HCT116 (cell line): Measurements from ENCODE around the gene GALNT15. TPM values are rescaled to one million over a fixed set of nuclear protein-coding genes. Genes with fewer than 3 reads are reported as not detected.

ENCODE experiments used
- ATAC-seq: fragments of 200-7000 bp; cut with Tn5 transposase; 2 replicates; pipeline ENCODE4 v1.9.1; 2020; ENCODE audit warnings: mild to moderate bottlenecking, moderate library complexity
- BruUV-seq: library from RNA; stranded (reverse); fragments of 400-500 nt; replicated peaks from 2 replicates; lab custom pipeline; 2021; lab: Mats Ljungman, UMichigan
- CTCF ChIA-PET: fragments of 300-600 bp; sonication (Branson Sonifier 250); formaldehyde crosslinking; loops from one replicate; lab custom pipeline; 2021; ENCODE audit warnings: antibody characterized with exemption; lab: Charles Lee
- POLR2A ChIA-PET: fragments of 300-600, 350-600 bp; sonication (Branson Sonifier 250); formaldehyde crosslinking; loops from one replicate; lab custom pipeline; 2021; ENCODE audit warnings: antibody characterized with exemption; lab: Charles Lee
- RAD21 ChIA-PET, 2 experiments: fragments of 300-600 bp; sonication (Branson Sonifier 250); formaldehyde crosslinking; loops; one replicate each; lab custom pipeline; 2023; ENCODE audit warnings: low total read pairs in 2 of 2; ENCODE audit not compliant: uncharacterized antibody in 2 of 2, unreplicated experiment in 2 of 2, low non-redundant PET in 1 of 2; lab: Charles Lee
- DNase-seq: peaks from one replicate; pipeline ENCODE4 v3.0.0-alpha.2; 2010; ENCODE audit warnings: low read depth, low spot score
- H2AFZ ChIP-seq: fragments of 200-600 bp; shearing (Covaris generic), sonication (generic); 2 replicates; pipeline ENCODE4 v1.6.1; 2017; ENCODE audit warnings: low read depth, mixed run types, mixed read lengths, antibody characterized with exemption, low read length; ENCODE audit not compliant: poor library complexity, severe bottlenecking
- H3K27ac ChIP-seq: 2 replicates; pipeline ENCODE4 v1.5.1; 2012; ENCODE audit warnings: low read depth, low read length
- H3K27me3 ChIP-seq: fragments of 200-600 bp; sonication (generic); 2 replicates; pipeline ENCODE4 v1.6.1; 2016; ENCODE audit warnings: mixed run types, low read length, mixed read lengths; ENCODE audit not compliant: insufficient read depth
- H3K36me3 ChIP-seq, 2 experiments: fragments of 200-500 bp in 1 of 2; fragments of 200-600 bp in 1 of 2; sonication (Bioruptor generic) in 1 of 2; sonication (generic) in 1 of 2; 2 replicates each; pipeline versions ENCODE4 v1.5.1 to v1.6.1; 2014 to 2016; ENCODE audit warnings: low read length in 2 of 2, inconsistent platforms in 1 of 2, mixed read lengths in 1 of 2, mixed run types in 1 of 2; ENCODE audit not compliant: insufficient read depth in 2 of 2, control insufficient read depth in 1 of 2
- H3K4me1 ChIP-seq, 2 experiments: fragments of 200-600 bp in 1 of 2; sonication (generic) in 1 of 2; 2 replicates each; pipeline versions ENCODE4 v1.5.1 to v1.6.1; 2012 to 2017; ENCODE audit warnings: low read length in 2 of 2, inconsistent platforms in 1 of 2, mild to moderate bottlenecking in 1 of 2, mixed read lengths in 1 of 2, mixed run types in 1 of 2, moderate library complexity in 1 of 2; ENCODE audit not compliant: insufficient read depth in 2 of 2, control insufficient read depth in 1 of 2
- H3K4me2 ChIP-seq: fragments of 200-600 bp; sonication (generic); 2 replicates; pipeline ENCODE4 v1.6.1; 2017; ENCODE audit warnings: mixed run types, low read length, mixed read lengths
- H3K4me3 ChIP-seq, 2 experiments: fragments of 200-600 bp in 1 of 2; sonication (generic) in 1 of 2; replicated peaks in 1 of 2; 2 replicates each; pipeline ENCODE4 v1.5.1; 2011 to 2016; ENCODE audit warnings: low read length in 2 of 2, control low read depth in 1 of 2, low read depth in 1 of 2, mild to moderate bottlenecking in 1 of 2, mixed read lengths in 1 of 2, mixed run types in 1 of 2
- H3K79me2 ChIP-seq: fragments of 200-600 bp; sonication (generic); 2 replicates; pipeline ENCODE4 v1.6.1; 2017; ENCODE audit warnings: mild to moderate bottlenecking, mixed run types, low read length, moderate library complexity, mixed read lengths; ENCODE audit not compliant: insufficient read depth
- H3K9ac ChIP-seq: fragments of 200-600 bp; sonication (generic); 2 replicates; pipeline ENCODE4 v1.6.1; 2016; ENCODE audit warnings: low read length, mixed read lengths
- H3K9me2 ChIP-seq: fragments of 200-600 bp; sonication (generic), shearing (Covaris generic); 2 replicates; pipeline ENCODE4 v1.6.1; 2017; ENCODE audit warnings: mixed run types, mild to moderate bottlenecking, moderate library complexity; ENCODE audit not compliant: insufficient read depth
- H3K9me3 ChIP-seq, 2 experiments: fragments of 200-500 bp in 1 of 2; fragments of 200-600 bp in 1 of 2; sonication (Bioruptor generic) in 1 of 2; sonication (generic) in 1 of 2; 2 replicates each; pipeline ENCODE4 v1.6.1; 2014 to 2017; ENCODE audit warnings: low read length in 2 of 2, mixed read lengths in 2 of 2, inconsistent platforms in 1 of 2, low read depth in 1 of 2, mild to moderate bottlenecking in 1 of 2, mixed run types in 1 of 2, moderate library complexity in 1 of 2; ENCODE audit not compliant: control insufficient read depth in 1 of 2, insufficient read depth in 1 of 2
- H4K20me1 ChIP-seq: fragments of 200-600 bp; sonication (generic), shearing (Covaris generic); 2 replicates; pipeline ENCODE4 v1.6.1; 2017; ENCODE audit warnings: mixed run types, mild to moderate bottlenecking, moderate library complexity; ENCODE audit not compliant: insufficient read depth
- CBX3 ChIP-seq: IDR thresholded peaks from 2 replicates; pipeline ENCODE4 v1.6.1; 2012; ENCODE audit warnings: low read depth
- CEBPB ChIP-seq: IDR thresholded peaks from 2 replicates; pipeline ENCODE4 v1.6.1; 2012; ENCODE audit warnings: low read depth
- ELF1 ChIP-seq: IDR thresholded peaks from 2 replicates; pipeline ENCODE4 v1.6.1; 2012; ENCODE audit warnings: low read depth, borderline replicate concordance
- FOSL1 ChIP-seq: IDR thresholded peaks from 2 replicates; pipeline ENCODE4 v1.6.1; 2012; ENCODE audit warnings: low read depth
- SP1 ChIP-seq: IDR thresholded peaks from 2 replicates; pipeline ENCODE4 v1.6.1; 2012; ENCODE audit warnings: low read depth
- TCF7L2 ChIP-seq: IDR thresholded peaks from 2 replicates; pipeline ENCODE4 v1.7.0; 2011; ENCODE audit warnings: borderline replicate concordance, inconsistent platforms; ENCODE audit not compliant: insufficient read depth, insufficient read length; ENCODE audit errors: extremely low read depth
- ZFX ChIP-seq: fragments of 450-650 bp; IDR thresholded peaks from 2 replicates; pipeline ENCODE4 v1.6.1; 2017
- intact Hi-C: fragments of 100-400 bp; cut with micrococcal nuclease; formaldehyde crosslinking; loops from 2 replicates; pipeline ENCODE4 v1.10.0; 2022
- total RNA-seq: library from RNA; stranded (reverse); gene quantifications from one replicate; pipeline ENCODE4 v1.2.1, GENCODE V29; 2021; ENCODE audit not compliant: unreplicated experiment
- TF ChIP-seq, protein P1 (sequence below), 3 experiments: fragments of 200-600 bp in 1 of 3; sonication (generic) in 1 of 3; IDR thresholded peaks in 2 of 3; conservative IDR thresholded peaks in 1 of 3; 2 replicates each; pipeline ENCODE4 v1.5.1; 2012 to 2017; ENCODE audit warnings: low read depth in 2 of 3, low read length in 2 of 3, antibody characterized with exemption in 1 of 3, borderline replicate concordance in 1 of 3, control low read depth in 1 of 3, mild to moderate bottlenecking in 1 of 3, mixed read lengths in 1 of 3, mixed run types in 1 of 3, moderate library complexity in 1 of 3; ENCODE audit not compliant: insufficient read depth in 1 of 3
- TF ChIP-seq, protein P2 (sequence below): IDR thresholded peaks from 2 replicates; pipeline ENCODE4 v1.6.1; 2012; ENCODE audit warnings: low read depth
- TF ChIP-seq, protein P3 (sequence below): IDR thresholded peaks from 2 replicates; pipeline ENCODE4 v1.6.1; 2011; ENCODE audit warnings: mild to moderate bottlenecking, low read length, moderate library complexity; ENCODE audit not compliant: insufficient replicate concordance; ENCODE audit errors: extremely low read depth

The GALNT15 gene
- total RNA-seq, 1 experiment from 2014 or later, result 0.05 TPM

DNA sequence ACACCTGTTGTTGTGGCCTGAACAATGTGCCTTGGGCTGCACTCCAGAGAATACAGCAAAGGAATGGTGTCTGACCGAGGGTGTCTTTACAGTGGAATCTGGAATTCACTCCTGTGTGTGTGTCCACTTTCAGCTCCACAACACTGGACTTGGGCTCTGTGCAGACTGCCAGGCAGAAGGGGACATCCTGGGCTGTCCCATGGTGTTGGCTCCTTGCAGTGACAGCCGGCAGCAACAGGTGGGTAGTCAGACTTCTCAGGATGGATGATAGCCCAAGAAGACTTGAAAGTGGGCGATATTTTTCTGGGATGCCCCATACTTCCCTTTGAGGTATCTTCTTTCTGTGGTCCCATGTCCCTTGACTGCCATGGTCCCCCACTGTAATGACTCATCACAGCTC is 45.3 kb downstream of the GALNT15 start (continued):
- TF ChIP-seq, protein P1, sequence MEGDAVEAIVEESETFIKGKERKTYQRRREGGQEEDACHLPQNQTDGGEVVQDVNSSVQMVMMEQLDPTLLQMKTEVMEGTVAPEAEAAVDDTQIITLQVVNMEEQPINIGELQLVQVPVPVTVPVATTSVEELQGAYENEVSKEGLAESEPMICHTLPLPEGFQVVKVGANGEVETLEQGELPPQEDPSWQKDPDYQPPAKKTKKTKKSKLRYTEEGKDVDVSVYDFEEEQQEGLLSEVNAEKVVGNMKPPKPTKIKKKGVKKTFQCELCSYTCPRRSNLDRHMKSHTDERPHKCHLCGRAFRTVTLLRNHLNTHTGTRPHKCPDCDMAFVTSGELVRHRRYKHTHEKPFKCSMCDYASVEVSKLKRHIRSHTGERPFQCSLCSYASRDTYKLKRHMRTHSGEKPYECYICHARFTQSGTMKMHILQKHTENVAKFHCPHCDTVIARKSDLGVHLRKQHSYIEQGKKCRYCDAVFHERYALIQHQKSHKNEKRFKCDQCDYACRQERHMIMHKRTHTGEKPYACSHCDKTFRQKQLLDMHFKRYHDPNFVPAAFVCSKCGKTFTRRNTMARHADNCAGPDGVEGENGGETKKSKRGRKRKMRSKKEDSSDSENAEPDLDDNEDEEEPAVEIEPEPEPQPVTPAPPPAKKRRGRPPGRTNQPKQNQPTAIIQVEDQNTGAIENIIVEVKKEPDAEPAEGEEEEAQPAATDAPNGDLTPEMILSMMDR (IDR thresholded peaks at IDR 0.05 in 2 of 3, conservative IDR thresholded peaks at IDR 0.05 in 1 of 3; ENCODE audit: borderline replicate concordance in 1 of 3, insufficient read depth in 1 of 3, low read depth in 2 of 3, low read length in 2 of 3), result no peak

DNA sequence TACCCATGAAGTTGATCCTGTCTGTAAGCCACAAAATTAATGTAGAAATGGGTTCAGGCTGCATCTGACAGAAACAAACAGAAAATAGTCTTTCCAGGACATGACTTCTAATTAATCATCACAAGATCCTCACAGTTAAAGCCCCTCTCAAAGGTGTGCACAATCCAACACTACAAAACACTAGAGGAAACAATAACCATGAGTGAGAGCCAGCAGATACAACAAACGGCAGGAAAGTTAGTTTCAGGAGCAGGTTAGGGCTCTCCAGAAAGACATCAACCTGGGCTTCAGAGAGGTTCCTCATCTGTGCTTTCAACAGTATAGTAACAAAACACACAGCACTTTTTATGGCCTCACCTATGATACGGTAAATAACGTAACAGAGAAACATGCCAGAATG is 47.5 kb downstream of the GALNT15 start:
- no peaks in the 10 kb centered on the region for H3K9me3 ChIP-seq
- intact Hi-C loops, result no loop called here
- no peaks in the 10 kb centered on the region for H3K4me1 ChIP-seq
- H3K27me3 ChIP-seq, result no peaks in the 10 kb centered on the region
- no peak overlapping the region for H3K4me3 ChIP-seq
- H3K27ac ChIP-seq, result no peak overlapping the region
- no peaks in the 10 kb centered on the region for H3K9me2 ChIP-seq
- ChIA-PET CTCF (no interaction called here), POLR2A (no interaction called here), RAD21 (no interaction called here)
- no peak overlapping the region for H3K4me2 ChIP-seq
- no peaks in the 10 kb centered on the region for H3K36me3 ChIP-seq
- no peak overlapping the region for H2AFZ ChIP-seq
- DNase-seq (no peak), ATAC-seq (no peak)
- H4K20me1 ChIP-seq, result no peaks in the 10 kb centered on the region
- BruUV-seq, result no TSS peak
- no peak overlapping the region for H3K9ac ChIP-seq
- TF ChIP-seq CBX3, result no peak
- TF ChIP-seq, protein P1 (IDR thresholded peaks at IDR 0.05 in 2 of 3, conservative IDR thresholded peaks at IDR 0.05 in 1 of 3; ENCODE audit: borderline replicate concordance in 1 of 3, insufficient read depth in 1 of 3, low read depth in 2 of 3, low read length in 2 of 3), result no peak
- TF ChIP-seq ZFX, result no peak
- no peak for TF ChIP-seq ELF1
- TF ChIP-seq, protein P2, sequence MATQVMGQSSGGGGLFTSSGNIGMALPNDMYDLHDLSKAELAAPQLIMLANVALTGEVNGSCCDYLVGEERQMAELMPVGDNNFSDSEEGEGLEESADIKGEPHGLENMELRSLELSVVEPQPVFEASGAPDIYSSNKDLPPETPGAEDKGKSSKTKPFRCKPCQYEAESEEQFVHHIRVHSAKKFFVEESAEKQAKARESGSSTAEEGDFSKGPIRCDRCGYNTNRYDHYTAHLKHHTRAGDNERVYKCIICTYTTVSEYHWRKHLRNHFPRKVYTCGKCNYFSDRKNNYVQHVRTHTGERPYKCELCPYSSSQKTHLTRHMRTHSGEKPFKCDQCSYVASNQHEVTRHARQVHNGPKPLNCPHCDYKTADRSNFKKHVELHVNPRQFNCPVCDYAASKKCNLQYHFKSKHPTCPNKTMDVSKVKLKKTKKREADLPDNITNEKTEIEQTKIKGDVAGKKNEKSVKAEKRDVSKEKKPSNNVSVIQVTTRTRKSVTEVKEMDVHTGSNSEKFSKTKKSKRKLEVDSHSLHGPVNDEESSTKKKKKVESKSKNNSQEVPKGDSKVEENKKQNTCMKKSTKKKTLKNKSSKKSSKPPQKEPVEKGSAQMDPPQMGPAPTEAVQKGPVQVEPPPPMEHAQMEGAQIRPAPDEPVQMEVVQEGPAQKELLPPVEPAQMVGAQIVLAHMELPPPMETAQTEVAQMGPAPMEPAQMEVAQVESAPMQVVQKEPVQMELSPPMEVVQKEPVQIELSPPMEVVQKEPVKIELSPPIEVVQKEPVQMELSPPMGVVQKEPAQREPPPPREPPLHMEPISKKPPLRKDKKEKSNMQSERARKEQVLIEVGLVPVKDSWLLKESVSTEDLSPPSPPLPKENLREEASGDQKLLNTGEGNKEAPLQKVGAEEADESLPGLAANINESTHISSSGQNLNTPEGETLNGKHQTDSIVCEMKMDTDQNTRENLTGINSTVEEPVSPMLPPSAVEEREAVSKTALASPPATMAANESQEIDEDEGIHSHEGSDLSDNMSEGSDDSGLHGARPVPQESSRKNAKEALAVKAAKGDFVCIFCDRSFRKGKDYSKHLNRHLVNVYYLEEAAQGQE, result no peak
- TF ChIP-seq TCF7L2, result no peak
- no peak for TF ChIP-seq CEBPB
- TF ChIP-seq FOSL1, result no peak
- no peak for TF ChIP-seq SP1
- TF ChIP-seq, protein P3, sequence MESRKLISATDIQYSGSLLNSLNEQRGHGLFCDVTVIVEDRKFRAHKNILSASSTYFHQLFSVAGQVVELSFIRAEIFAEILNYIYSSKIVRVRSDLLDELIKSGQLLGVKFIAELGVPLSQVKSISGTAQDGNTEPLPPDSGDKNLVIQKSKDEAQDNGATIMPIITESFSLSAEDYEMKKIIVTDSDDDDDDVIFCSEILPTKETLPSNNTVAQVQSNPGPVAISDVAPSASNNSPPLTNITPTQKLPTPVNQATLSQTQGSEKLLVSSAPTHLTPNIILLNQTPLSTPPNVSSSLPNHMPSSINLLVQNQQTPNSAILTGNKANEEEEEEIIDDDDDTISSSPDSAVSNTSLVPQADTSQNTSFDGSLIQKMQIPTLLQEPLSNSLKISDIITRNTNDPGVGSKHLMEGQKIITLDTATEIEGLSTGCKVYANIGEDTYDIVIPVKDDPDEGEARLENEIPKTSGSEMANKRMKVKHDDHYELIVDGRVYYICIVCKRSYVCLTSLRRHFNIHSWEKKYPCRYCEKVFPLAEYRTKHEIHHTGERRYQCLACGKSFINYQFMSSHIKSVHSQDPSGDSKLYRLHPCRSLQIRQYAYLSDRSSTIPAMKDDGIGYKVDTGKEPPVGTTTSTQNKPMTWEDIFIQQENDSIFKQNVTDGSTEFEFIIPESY, result no peak
- TF ChIP-seq, all 23 proteins: peak for 0
- no peaks in the 10 kb centered on the region for H3K79me2 ChIP-seq
